COLO668 (cell line): ENCODE data around the gene SMIM35.

Experiments
- DNase-seq: peaks from one replicate; lab custom pipeline; 2025; ENCODE audit not compliant: unreplicated experiment; lab: John Stamatoyannopoulos, UW

The SMIM35 gene

DNA sequence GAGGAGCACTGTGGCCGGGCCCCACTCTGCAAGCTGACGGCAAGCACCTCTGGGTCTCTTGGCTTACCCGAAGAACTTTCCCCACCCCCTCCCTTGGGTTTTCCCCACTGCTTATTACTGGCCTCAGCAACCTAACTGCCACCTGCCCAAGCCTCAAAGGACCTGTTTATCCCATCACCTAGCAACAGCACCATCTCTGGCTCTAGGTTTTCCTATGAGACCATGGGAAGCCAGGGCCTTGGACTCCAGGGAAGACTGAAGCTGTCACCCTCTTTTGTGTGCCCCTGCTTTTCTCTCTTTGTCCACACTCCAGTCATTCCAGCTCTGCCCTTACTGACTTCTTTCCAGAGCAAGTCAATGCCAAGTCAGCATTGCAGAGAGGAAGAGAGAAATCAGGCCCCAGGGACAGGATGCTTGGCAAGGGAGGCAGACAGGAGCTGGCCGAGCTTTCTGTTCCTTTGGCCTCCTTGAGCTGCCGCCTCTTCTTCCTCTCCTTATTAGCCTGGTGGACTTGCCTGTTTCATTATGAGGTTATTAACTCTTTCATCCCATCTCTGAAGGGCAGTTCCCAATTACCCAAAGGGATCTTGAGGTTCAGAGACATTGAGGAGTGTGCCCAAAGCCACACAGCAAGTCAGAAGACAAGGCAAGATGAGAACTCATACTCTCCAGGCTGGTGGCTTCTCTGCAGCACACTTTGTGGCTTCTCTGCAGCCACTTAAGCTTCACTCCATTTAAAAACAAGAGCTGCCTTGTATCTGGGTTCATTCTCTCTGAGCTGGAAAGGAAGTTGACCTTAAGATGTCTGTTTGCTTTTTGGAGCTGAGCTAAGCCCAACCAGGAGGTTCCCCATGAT is at the start of gene SMIM35:
Gene SMIM35, minus strand, starts transcription at position 51 of the 856 bp plus-strand sequence. CDS start 206 bp downstream, outside the sequence.
- peak; percentile 75 for DNase-seq

DNA sequence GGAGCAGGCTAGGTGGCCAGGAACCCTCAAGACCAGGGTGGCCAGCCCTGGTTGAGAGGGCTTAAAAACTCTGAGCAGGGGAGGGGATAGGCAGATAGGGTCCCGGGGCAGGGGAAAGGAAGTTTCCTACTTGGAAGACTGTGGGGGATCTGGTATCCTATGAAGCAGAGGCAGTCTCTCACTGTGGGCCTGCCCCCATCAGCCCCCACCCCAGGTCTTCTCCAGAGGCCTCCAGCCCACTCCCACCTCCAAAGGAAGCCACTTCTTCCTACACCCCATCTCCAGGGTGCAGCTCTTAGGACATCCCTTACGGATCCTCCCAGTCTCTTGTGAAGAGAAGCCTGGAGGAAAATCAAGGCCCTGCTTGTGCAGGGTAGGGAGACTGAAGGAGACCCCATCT is 49.6 kb upstream of the SMIM35 start:
- DNase-seq, result no peak

DNA sequence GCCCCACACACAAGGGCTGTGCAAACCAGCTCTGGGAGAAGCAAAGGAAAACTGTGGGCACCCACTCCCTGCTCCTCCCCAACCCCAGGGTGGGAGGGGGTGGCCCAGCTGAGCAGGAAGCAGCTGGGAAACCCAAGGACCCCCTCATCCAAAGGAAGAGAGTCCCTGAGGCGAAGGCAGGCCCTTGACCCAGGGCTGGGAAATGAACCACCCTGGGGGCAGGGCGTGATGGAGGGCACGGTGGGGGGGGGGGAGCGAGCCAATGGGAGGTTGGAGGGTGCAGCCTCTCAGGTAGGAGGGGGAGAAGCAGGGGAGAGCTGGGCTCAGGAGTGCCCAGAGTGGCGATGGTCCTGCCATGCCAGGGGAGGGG is 49.0 kb upstream of the SMIM35 start:
- no peak for DNase-seq

DNA sequence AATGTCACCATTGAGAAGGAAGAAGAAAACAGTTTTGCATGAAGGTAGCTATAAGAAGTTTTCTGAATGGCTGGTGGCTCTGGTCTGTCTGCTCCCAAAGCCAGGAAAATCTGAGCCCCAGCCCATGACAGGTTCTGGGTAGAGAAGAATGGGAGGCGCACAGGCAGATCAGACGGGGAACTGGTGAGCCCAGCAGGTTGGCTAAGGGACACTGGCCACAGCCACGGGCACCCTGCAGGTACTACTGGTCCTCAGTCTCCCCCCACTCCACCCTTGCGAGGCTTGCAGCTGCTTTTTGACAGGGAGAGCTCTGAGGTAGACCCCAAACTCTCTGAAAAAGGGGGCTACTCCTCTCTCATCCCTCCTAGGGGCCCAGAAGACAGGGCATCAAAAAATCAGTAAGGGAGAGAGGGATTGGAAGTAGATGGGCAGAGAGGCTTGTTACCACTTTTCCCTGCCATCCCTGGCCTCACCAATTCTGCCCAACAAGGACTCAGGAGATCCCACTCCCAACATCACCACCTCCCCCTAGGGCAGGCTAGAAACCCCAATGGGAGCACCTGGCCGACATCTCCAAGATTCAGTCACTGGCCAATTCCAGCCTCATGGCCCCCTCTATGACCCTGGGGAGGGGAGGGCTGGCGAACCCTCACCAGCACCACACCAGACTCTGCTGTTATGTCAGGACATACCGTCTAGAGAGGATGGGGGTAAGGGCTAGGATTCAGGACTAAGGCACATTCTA is 48.5 kb upstream of the SMIM35 start:
- no peak for DNase-seq

DNA sequence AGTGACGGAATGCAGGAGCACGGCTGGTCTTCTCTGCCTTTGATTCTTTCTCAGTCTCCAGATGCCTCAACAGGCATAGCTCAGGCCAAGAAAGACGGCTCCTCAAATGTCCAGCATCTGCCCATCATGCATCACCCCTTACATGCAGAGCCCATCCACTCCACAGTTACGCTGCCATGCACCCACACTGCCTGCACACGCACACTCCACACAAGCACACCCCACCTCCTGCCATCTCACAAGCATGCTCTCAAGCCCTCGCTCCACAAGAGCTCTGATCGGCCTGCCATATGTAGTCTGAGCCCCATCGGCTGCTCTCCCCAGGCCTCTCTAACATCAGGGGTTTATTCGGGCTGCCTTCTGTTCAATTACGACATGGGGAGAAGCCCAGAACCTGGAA is 47.1 kb upstream of the SMIM35 start:
- no peak for DNase-seq

DNA sequence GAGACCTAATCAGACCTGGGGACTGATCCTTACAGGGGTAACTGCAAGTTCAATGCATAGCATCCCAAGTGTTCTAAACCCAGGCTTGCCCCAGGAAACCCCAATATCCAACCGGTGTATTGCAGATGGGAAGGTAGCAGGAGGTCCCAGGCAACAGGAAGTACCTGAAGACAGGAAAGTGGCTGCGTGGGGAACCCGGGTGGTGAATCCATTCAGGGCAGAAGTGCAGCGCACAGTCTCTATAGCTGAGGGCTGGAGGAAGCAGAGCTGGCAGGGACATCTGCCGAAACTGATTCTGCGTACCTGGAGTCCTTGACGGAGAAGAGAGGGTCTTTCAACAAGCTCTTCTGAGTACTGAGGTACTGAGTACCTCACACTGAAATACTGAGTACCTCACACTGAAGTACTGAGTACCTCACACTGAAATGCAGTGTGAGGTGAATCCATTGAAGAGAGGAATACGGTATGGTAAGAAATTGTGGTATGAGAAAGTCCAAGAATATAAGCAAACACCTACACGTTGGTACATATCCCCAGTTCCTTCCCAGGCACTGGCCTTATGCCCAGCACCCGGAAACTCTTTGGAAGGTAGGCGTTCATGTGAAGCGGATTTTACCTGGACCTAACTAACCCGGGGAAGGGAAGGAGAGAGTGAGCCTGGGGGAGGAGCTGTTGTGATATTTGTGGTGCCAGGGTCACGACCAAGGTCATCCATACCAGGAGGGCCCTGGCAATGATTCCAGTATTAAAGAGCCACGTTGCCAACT is 45.8 kb upstream of the SMIM35 start:
- no peak for DNase-seq

DNA sequence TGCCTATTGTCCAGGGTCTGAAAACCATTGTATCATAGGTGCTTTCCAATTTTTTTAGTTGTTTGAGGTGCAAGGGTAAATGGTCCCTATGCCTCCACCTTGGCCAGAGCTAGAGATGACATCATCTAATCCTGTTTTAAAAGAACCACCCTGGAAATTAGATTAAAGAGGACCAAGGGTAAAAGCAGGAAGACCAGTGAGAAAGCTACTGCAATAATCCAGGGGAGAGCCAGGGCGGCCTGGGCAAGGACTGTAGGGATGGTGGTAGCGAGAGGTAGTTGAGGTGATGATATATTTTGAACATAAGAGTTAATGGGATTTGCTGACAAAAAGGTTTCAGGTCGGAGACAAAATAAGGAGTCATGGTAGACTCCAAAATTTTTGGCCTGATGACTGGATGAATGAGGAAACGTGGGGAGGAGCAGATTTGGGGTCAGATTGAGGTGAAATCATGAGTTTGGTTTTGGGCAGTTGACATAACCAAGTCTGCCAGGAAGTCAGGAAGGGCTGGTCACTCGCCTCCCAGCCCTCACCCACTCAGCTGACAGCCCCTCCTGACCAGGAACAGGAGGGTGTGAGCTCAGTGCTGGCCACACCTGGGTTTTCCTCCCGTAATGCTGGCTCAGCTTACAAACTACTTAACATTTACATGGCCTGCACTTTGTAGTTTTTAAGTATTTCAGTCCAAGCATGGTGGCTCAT is 42.9 kb upstream of the SMIM35 start:
- no peak for DNase-seq

DNA sequence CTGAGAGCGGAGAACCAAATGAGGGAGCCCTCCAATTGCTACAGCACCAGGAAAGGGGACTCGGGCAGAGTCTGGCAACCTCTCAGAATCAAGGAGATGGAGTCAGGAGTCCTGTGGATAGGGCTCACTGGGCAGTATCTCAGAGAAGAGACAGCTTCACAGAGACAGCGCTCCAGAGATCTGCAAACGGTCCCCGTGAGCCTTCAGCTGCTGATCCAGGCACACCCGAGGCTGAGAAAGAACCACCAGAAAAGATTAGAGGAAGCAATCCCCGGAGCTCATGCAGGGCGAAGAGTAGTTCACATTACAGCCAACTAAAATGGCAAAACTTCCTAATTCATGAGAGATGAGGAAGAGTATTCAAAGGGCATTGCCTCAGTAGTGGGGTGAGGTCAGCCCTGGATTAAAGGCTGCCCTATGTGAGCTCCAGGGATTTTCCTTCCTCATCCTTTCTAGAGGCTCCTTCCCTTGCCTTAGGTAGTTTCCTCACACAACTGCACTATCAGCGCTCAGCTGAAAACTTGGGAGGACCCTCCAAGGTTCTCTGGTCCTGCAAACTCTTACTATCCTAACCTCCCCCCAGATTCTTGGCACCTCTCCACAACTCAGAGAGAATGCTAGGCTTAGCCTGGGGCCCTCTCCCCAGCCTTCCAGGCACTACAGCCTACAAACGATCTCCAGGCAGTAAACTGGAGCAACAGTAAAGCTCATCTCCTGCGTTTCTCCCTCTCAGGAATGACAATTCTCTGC is 42.1 kb upstream of the SMIM35 start:
- DNase-seq, result no peak

DNA sequence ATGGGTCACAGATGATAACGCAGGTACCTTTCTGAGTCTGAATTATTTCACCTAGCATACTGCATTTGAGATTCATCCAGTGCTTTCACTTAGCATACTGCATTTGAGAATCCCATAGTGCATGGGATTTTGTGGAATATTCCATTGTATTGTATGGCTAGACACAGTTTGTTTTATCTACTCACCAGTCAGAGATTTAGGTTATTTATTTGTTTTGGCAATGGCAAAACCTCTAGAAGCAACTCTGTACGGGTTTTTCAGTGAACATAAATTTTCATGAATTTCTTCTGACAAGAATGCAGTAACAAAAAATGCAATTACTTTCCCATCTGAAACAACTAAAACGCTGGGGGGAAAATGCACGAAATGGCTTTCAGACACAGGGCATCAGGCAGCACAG is 41.5 kb upstream of the SMIM35 start:
- no peak for DNase-seq

DNA sequence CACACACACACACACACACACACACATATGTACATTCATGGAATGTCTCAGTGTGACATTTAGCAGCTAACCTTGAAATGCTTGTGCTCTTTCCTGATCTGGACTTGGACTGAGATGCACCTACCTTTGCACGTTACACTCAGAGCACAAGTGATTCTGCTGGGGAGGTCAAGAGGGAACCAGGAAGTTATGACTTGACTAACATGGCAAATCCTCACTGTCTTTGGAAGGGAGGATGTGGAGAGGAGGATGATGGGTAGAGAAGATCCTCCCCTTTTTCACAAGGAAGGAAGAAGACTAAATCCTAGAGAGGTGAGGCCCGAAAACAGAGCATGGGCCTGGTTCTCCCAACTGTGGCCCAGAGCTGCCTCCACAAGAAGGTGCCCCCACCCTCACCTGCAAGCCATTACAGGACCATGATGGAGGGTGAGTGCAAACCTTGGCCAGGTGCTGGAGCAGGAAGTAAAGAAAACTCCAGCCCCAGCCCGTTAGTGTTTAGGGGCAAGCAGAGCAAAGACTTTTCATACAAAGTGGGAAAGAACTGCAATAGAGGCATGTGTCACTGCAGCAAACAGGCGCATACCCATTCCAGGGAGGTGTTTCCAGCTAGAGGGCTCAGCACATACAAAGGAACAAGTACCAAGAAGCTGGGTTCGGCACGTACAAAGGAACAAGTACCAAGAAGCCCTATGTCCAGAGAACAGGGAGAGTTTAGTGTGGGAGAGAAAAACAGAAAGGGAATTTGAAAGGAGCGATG is 39.5 kb upstream of the SMIM35 start:
- no peak for DNase-seq

DNA sequence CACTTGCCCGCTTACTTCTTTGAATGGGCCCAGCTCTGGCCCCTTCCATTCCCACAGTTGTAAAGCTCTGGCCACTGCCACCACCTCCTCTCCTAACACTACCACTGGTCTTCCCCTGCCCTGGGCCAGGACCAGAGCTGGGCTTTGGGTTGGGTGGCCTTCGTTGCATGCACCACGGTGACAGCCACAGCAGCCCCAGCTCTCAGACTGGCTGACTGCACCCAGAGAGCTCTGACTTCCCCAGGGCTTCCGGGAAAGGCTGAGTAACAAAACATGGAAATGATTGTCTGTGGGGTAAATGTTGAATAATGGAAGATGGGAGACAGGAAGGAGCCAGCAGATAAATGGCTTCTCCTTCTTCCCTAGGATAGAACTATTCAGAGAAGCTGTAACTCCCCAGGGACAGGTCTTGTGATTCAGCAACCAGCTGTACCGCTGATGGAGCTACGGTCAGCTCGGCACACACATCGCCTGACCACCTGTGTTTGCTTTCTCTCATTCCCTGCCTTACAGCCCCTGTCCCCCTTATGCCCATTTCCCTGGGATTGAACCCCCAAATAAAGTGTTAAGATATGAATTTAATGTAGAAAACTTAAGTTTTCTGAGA is 38.3 kb upstream of the SMIM35 start:
- DNase-seq, result no peak

DNA sequence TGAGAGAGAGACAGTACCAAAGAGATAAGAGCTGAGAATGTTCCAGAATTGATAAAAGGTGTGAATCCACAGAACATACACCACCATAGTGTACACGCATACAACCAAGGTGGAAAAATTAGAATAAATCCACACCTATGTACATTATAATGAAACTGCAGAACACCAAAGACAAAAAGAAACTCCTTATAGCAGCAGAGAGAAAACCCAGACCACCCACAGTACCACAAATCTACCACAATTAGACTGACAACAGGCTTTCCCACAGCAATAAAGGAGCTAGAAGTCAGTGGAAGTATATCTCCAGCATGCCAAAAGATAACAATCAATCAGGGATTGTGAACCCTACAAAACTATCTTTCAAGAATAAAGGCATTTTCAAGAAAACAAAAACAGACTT is 34.0 kb upstream of the SMIM35 start:
- no peak for DNase-seq

DNA sequence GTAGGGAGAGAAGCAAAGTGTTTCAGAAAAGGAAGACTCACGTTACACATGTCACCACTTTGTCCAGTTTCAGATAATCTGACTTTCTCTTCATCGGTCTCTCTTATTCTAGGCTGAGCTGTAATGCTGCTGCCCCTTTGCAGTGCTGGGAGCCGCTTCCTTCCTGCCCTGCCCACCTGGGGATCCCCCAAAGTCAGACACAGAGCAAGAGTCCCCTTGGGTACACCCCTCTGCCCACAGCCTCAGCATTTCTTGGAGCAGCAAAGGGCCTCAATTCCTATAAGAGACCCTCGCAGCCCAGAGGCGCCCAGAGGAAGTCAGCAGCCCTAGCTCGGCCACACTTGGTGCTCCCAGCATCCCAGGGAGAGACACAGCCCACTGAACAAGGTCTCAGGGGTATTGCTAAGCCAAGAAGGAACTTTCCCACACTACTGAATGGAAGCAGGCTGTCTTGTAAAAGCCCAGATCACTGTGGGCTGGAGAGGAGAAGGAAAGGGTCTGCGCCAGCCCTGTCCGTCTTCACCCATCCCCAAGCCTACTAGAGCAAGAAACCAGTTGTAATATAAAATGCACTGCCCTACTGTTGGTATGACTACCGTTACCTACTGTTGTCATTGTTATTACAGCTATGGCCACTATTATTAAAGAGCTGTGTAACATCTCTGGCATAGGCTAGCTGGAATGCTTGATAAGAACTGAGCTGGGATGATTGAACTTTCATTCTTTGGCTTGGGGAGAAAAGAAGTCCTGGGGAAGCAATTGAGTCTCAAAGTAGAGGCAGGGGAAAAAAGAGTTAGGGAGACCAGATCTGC is 31.2 kb upstream of the SMIM35 start:
- DNase-seq, result no peak

DNA sequence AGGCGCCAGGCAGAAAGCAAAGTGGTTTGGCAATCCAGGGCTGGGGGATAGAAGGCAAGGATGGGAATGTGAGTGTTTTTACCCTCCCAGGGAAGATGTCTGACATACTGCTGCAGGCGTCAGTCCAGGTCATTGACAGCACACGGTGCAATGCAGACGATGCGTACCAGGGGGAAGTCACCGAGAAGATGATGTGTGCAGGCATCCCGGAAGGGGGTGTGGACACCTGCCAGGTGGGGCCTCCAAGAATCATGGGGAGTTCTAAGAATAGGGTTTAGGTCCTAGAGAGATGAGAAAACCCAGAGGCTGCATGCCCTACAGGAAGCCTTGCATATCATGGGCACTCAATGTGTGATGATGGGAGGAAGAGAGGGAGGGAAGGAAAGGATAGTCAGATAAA is 28.3 kb upstream of the SMIM35 start:
- no peak for DNase-seq

DNA sequence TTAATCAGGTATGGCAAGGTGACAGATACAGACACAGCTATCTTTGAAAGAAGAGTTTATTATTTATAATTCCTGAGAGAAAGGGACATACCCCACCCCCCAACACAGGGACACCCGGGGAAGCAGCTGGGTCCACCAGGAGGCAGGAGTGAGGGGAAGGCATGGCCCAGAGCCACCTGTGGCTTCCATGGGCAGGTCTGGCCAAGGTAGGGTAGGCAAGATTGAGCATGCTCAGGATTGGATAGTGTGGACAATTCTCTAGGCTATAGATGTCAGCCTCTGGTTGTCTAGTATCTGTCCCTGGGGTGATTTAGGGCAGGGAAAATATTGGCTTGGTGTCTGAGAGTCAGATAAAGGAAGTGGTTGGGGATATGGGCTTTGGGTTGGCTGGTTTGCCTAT is 27.5 kb upstream of the SMIM35 start:
- DNase-seq, result no peak

DNA sequence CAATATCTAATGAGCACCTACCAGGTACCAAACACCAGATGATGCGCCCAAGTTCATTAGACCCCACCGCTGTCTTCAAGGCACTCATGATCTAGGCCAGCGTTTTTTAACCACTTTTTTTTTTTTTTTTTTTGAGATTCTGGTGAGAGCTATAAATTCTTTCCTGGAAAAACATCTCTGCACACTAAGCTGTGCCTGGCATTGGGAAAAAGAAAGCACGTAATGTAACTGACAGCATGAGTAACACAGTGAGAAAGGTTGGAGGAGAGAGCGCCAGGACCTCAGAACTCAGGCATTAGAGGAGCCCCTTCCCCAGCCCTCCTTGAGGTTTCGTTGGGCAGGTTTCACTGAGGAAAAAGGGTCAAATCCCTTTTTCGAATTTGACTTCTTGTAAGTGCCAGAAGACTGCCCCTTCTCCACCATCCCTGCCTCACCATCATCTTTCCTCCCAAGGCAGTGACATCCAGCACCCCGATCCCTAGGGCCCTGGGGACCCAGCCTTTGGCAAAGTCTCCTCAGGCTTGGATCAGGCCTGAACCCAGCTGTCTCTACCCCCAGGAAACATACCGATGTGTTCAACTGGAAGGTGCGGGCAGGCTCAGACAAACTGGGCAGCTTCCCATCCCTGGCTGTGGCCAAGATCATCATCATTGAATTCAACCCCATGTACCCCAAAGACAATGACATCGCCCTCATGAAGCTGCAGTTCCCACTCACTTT is 26.1 kb upstream of the SMIM35 start:
- DNase-seq, result no peak

DNA sequence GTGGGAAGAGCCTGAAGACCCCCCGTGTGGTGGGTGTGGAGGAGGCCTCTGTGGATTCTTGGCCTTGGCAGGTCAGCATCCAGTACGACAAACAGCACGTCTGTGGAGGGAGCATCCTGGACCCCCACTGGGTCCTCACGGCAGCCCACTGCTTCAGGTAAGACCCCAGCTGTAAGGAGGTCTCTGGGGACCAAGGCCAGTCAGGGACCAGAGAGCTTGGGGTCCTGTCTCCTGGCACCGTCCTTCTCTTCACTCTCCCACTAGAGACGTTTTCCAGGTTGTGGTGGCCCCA is 24.9 kb upstream of the SMIM35 start:
- no peak for DNase-seq
